Measurements from ENCODE around the gene SNTG2. TPM values are rescaled to one million over a fixed set of nuclear protein-coding genes. Genes with fewer than 3 reads are reported as not detected.
"Not testable (repeated sequence)": the region's sequence is repeated elsewhere in the genome, so short reads cannot be mapped to it uniquely, and the experiment has no call there.

SNTG2 gene
- total and polyA plus RNA-seq, 7 experiments from 2014 or later, result 0.26 to 4.9 (median 3.1) TPM; not detected in 2

DNA sequence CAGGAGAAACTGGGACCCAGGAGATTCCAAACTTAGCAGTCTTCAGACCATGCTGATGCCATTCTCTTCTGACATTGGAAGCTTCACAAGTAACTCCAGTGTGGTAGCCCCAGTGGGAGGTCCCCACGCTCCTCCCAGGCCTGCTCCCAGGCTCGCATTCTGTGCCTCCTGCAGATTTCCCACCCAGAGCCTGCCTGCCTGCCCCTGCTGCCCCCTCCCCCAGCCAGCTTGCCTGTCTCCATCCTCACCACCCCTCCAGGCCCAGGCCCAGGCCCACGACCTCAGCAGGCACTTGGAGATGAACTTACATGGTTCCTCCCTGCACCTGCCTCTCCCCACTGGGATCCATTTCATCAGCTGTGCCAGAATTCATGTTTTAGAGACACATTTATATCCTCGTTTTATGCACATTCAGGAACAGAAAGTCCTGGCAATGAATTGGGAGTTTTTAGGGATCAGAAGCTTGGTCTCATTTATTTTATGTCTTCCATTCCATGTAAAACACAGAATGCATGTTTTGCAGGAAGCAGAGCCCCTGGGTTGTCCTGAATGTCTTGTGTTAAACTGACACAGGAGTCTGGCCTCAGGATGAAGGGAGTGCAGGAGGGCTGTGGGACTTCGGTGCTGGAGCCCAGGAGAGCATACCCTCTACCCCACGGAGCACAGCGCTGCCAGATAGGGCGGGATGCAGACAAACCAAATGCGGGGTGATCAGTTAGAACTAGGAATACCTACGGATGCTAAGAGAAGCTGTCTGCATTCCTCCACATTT, 150.5 kb downstream of the SNTG2 start:
- H3K36me3 Mint-ChIP-seq, result no peaks in the 10 kb centered on the region
- Histone ChIP-seq H3K27me3 (ENCODE audit: control insufficient read depth in 2 of 2, insufficient read depth in 2 of 2, low read length in 2 of 2) (no peaks in the 10 kb centered on the region), H3K36me3 (ENCODE audit: control insufficient read depth in 2 of 3, insufficient read depth in 3 of 3, low read length in 3 of 3) (no peaks in the 10 kb centered on the region), H3K4me3 (ENCODE audit: low read length) (no peak overlapping the region), H3K4me1 (ENCODE audit: control insufficient read depth in 2 of 2, insufficient read depth in 2 of 2, low read length in 2 of 2) (no peaks in the 10 kb centered on the region), H3K9me3 (ENCODE audit: control insufficient read depth in 2 of 3, low read length in 3 of 3) (no peaks in the 10 kb centered on the region), H3K27ac (ENCODE audit: low read depth, low read length) (no peak overlapping the region)
- intact Hi-C loops (cut with micrococcal nuclease), result no loop called here
- H3K4me1 Mint-ChIP-seq, result peaks cover 0 to 9% (median 6%) of the 10 kb centered on the region in 7 donors
- ChIA-PET POLR2A (no interaction called here), CTCF (interaction anchor here (0.6 kb wide), 1 partner anchor 7 kb away, joined by 4 read pairs; no protein-coding TSS in a partner anchor)
- H3K27ac Mint-ChIP-seq, result peak overlapping the region in 1 of 9 donors; percentile 76
- no peaks in the 10 kb centered on the region for H3K9me3 Mint-ChIP-seq
- DNase-seq, result no peak
- no peaks in the 10 kb centered on the region for H3K27me3 Mint-ChIP-seq
- no peak overlapping the region for H3K4me3 Mint-ChIP-seq
- no peak for ATAC-seq

DNA sequence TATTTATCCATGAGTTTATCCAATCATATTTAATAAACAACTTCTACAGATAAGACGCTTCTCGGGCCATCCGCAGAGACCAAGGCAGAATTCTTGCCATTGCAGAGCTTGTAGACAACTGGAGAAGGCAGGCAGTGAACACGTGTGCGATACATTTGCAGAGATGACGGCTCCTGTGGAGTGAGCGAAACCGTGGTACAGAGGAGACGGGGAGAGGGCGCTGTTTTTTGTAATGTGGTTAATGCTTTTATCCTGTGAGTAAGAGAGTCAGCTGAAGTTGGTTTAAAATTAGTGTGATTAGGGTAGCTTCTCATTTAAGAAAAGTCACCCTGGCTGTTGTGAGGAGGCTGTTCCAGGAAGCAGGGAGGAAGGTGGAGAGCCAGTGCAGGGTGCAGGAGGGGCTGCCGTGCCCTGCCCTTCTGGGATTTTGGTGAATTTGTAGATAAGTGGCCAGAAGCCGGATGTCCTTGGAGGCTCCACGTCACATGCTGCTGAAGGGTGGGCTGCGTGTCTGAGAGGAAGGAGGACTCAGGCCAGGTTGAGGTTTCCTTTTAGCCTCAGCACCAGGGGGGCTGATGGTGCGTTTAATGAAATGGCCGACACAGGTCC, 151.4 kb downstream of the SNTG2 start:
- intact Hi-C loops (cut with micrococcal nuclease), result no loop called here
- no peak overlapping the region for H3K27ac ChIP-seq (ENCODE audit: low read depth, low read length)
- H3K4me3 ChIP-seq (ENCODE audit: low read length), result no peak overlapping the region
- H3K4me1 Mint-ChIP-seq, result peaks cover 0 to 7% (median 6%) of the 10 kb centered on the region in 7 donors
- peak in 1 of 9 donors; percentile 6 for DNase-seq
- no peak for ATAC-seq
- no peaks in the 10 kb centered on the region for H3K9me3 ChIP-seq (ENCODE audit: control insufficient read depth in 2 of 3, low read length in 3 of 3)
- no peaks in the 10 kb centered on the region for H3K27me3 ChIP-seq (ENCODE audit: control insufficient read depth in 2 of 2, insufficient read depth in 2 of 2, low read length in 2 of 2)
- no peaks in the 10 kb centered on the region for H3K4me1 ChIP-seq (ENCODE audit: control insufficient read depth in 2 of 2, insufficient read depth in 2 of 2, low read length in 2 of 2)
- peak overlapping the region in 1 of 9 donors; percentile 21 for H3K27ac Mint-ChIP-seq
- ChIA-PET CTCF (interaction anchor here (0.6 kb wide), 1 partner anchor 8 kb away, joined by 4 read pairs; no protein-coding TSS in a partner anchor), POLR2A (no interaction called here)
- H3K36me3 ChIP-seq (ENCODE audit: control insufficient read depth in 2 of 3, insufficient read depth in 3 of 3, low read length in 3 of 3), result no peaks in the 10 kb centered on the region
- no peaks in the 10 kb centered on the region for H3K9me3 Mint-ChIP-seq
- H3K27me3 Mint-ChIP-seq, result no peaks in the 10 kb centered on the region
- H3K36me3 Mint-ChIP-seq, result no peaks in the 10 kb centered on the region
- no peak overlapping the region for H3K4me3 Mint-ChIP-seq

DNA sequence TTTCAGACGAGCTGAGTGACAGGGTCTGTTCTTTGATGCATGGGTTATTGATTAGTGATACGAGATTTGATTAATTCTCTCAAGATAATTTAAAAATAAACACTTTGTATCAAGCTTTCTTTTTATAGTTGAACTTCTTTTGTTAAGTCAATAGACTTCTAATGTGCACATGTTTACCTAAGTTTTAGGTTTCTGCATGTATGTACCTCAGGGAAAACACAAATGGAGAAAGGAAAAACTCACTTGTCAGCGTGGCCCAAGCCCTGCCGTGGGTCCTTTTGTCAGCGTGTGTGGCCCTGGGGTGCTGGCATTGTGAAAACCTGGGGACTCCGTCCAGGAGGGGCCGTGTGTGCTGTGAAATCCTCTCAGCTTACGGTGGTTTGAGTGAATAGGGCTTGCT, 153.7 kb downstream of the SNTG2 start:
- intact Hi-C loops (cut with micrococcal nuclease), result no loop called here
- POLR2A ChIA-PET, result no interaction called here
- no peaks in the 10 kb centered on the region for H3K27me3 Mint-ChIP-seq
- no peaks in the 10 kb centered on the region for H3K36me3 ChIP-seq (ENCODE audit: control insufficient read depth in 2 of 3, insufficient read depth in 3 of 3, low read length in 3 of 3)
- H3K4me1 Mint-ChIP-seq, result peaks cover 0 to 7% (median 6%) of the 10 kb centered on the region in 7 donors
- ATAC-seq, result no peak
- CTCF ChIA-PET, result no interaction called here
- H3K36me3 Mint-ChIP-seq, result no peaks in the 10 kb centered on the region
- H3K4me3 Mint-ChIP-seq, result no peak overlapping the region
- no peaks in the 10 kb centered on the region for H3K9me3 Mint-ChIP-seq
- no peak overlapping the region for H3K27ac ChIP-seq (ENCODE audit: low read depth, low read length)
- no peak for DNase-seq
- no peak overlapping the region for H3K27ac Mint-ChIP-seq
- H3K4me3 ChIP-seq (ENCODE audit: low read length), result no peak overlapping the region
- no peaks in the 10 kb centered on the region for H3K4me1 ChIP-seq (ENCODE audit: control insufficient read depth in 2 of 2, insufficient read depth in 2 of 2, low read length in 2 of 2)
- no peaks in the 10 kb centered on the region for H3K27me3 ChIP-seq (ENCODE audit: control insufficient read depth in 2 of 2, insufficient read depth in 2 of 2, low read length in 2 of 2)
- no peaks in the 10 kb centered on the region for H3K9me3 ChIP-seq (ENCODE audit: control insufficient read depth in 2 of 3, low read length in 3 of 3)

DNA sequence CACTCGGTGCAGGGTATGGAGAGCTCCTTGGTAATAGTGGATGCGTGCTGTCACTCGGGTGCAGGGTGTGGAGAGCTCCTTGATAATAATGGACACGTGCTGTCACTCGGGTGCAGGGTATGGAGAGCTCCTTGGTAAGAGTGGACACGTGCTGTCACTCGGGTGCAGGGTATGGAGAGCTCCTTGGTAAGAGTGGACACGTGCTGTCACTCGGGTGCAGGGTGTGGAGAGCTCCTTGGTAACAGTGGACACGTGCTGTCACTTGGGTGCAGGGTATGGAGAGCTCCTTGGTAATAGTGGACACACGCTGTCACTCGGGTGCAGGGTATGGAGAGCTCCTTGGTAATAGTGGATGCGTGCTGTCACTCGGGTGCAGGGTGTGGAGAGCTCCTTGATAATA, 155.7 kb downstream of the SNTG2 start:
- CTCF ChIA-PET, result interaction anchor here (0.6 to 0.7 kb wide), 2 partner anchors 18 to 21 kb away, joined by 3 to 5 read pairs; no protein-coding TSS in a partner anchor
- H3K4me1 Mint-ChIP-seq, H3K9me3 Mint-ChIP-seq: not testable (repeated sequence)

DNA sequence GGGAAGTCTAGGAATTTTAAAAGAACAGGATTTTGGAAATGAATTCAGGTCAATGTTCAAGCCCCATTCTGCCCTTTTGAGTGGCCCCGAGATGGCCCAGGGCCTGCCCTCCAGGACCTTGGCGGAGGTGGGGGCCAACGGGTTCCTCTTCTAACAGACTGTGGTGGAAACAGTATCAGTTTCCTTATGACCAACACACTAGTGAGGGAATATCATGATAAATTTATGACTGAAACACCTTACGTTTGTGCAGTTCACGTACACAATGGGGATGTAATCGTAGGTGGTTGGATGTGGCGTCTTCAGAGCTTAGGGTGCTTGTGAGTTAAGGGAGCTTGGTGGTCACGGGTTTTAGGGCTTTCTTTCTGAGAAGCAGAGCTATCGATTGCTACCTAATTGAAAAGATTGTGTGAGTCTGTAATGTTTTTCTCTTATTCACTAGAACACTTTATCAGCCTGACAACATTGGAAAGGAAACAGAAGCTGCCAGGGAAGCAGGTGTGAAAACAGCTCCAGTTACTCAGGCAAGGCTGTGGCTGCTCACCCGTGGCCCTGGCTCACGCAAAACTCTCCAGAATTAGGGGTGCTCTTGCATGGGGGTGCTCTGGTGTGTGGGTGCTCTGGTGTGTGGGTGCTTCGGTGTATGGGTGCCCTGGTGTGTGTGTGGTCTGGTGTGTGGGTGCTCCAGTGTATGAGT, 165.3 kb downstream of the SNTG2 start:
- DNase-seq (no peak), ATAC-seq (no peak)
- peaks cover 0 to 9% (median 3%) of the 10 kb centered on the region in 3 experiments for H3K9me3 ChIP-seq (ENCODE audit: control insufficient read depth in 2 of 3, low read length in 3 of 3)
- no peak overlapping the region for H3K4me3 ChIP-seq (ENCODE audit: low read length)
- H3K4me1 ChIP-seq (ENCODE audit: control insufficient read depth in 2 of 2, insufficient read depth in 2 of 2, low read length in 2 of 2), result no peaks in the 10 kb centered on the region
- no peak overlapping the region for H3K4me3 Mint-ChIP-seq
- H3K27ac ChIP-seq (ENCODE audit: low read depth, low read length), result no peak overlapping the region
- ChIA-PET POLR2A (no interaction called here), CTCF (no interaction called here)
- H3K36me3 ChIP-seq (ENCODE audit: control insufficient read depth in 2 of 3, insufficient read depth in 3 of 3, low read length in 3 of 3), result no peaks in the 10 kb centered on the region
- peak overlapping the region in 3 of 9 donors; percentile 36 to 45 (median 37) for H3K27ac Mint-ChIP-seq
- no peaks in the 10 kb centered on the region for H3K27me3 ChIP-seq (ENCODE audit: control insufficient read depth in 2 of 2, insufficient read depth in 2 of 2, low read length in 2 of 2)
- peaks cover 9 to 50% (median 18%) of the 10 kb centered on the region in 11 donors for H3K9me3 Mint-ChIP-seq
- H3K27me3 Mint-ChIP-seq, result peaks cover 0 to 9% (median 0%) of the 10 kb centered on the region in 5 donors
- H3K4me1 Mint-ChIP-seq, result peaks cover 0 to 8% (median 4%) of the 10 kb centered on the region in 7 donors
- intact Hi-C loops (cut with micrococcal nuclease), result no loop called here
- H3K36me3 Mint-ChIP-seq, result peaks cover 0 to 9% (median 5%) of the 10 kb centered on the region in 5 donors

More for the DNA sequence above, 155.7 kb downstream of the SNTG2 start:
- H3K36me3 Mint-ChIP-seq; H3K4me3 ChIP-seq (ENCODE audit: low read length); H3K9me3 ChIP-seq (ENCODE audit: control insufficient read depth in 2 of 3, low read length in 3 of 3); H3K36me3 ChIP-seq (ENCODE audit: control insufficient read depth in 2 of 3, insufficient read depth in 3 of 3, low read length in 3 of 3); intact Hi-C loops (cut with micrococcal nuclease); H3K4me3 Mint-ChIP-seq; H3K27ac Mint-ChIP-seq; H3K4me1 ChIP-seq (ENCODE audit: control insufficient read depth in 2 of 2, insufficient read depth in 2 of 2, low read length in 2 of 2); DNase-seq; H3K27me3 ChIP-seq (ENCODE audit: control insufficient read depth in 2 of 2, insufficient read depth in 2 of 2, low read length in 2 of 2); H3K27ac ChIP-seq (ENCODE audit: low read depth, low read length); POLR2A ChIA-PET; H3K27me3 Mint-ChIP-seq; ATAC-seq: not testable (repeated sequence)

DNA sequence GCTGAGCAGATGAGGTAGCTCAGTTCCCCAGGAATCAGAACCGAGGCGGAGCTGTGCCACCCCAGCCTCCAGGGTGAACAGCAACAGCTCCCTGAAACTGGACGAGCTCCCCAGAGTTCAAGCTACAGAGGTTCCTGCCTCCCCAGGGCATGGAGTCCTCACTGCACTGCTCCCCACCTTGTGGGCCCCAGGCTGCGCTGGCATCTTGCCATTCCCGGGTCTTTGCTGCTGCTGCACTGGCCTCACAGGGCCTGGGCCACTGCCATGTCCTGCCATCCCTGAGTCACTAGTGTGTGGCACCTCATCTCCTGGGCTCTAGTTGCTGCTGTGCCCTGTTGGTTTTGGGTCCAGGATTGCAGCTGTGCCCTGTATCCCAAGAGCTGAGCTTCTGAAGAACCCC, 166.9 kb downstream of the SNTG2 start:
- Histone ChIP-seq H3K27me3 (ENCODE audit: control insufficient read depth in 2 of 2, insufficient read depth in 2 of 2, low read length in 2 of 2) (no peaks in the 10 kb centered on the region), H3K4me3 (ENCODE audit: low read length) (no peak overlapping the region), H3K27ac (ENCODE audit: low read depth, low read length) (no peak overlapping the region), H3K4me1 (ENCODE audit: control insufficient read depth in 2 of 2, insufficient read depth in 2 of 2, low read length in 2 of 2) (no peaks in the 10 kb centered on the region), H3K36me3 (ENCODE audit: control insufficient read depth in 2 of 3, insufficient read depth in 3 of 3, low read length in 3 of 3) (no peaks in the 10 kb centered on the region), H3K9me3 (ENCODE audit: control insufficient read depth in 2 of 3, low read length in 3 of 3) (peaks cover 0 to 3% (median 0%) of the 10 kb centered on the region in 3 experiments)
- POLR2A ChIA-PET, result no interaction called here
- ATAC-seq (no peak), DNase-seq (no peak)
- CTCF ChIA-PET, result interaction anchor here (0.6 kb wide), 1 partner anchor 289 kb away, joined by 4 read pairs; no protein-coding TSS in a partner anchor
- H3K4me1 Mint-ChIP-seq, result peaks cover 0 to 4% (median 0%) of the 10 kb centered on the region in 7 donors
- H3K27me3 Mint-ChIP-seq, result peaks cover 0 to 9% (median 0%) of the 10 kb centered on the region in 5 donors
- H3K36me3 Mint-ChIP-seq, result peaks cover 0 to 5% (median 3%) of the 10 kb centered on the region in 5 donors
- intact Hi-C loops (cut with micrococcal nuclease), result no loop called here
- H3K27ac Mint-ChIP-seq, result no peak overlapping the region
- H3K9me3 Mint-ChIP-seq, result peaks cover 0 to 40% (median 9%) of the 10 kb centered on the region in 11 donors
- no peak overlapping the region for H3K4me3 Mint-ChIP-seq

Data from naive thymus-derived CD4-positive, alpha-beta T cell (primary cell).